ENCODE results near the gene MRPS22. TPM values are rescaled to one million over a fixed set of nuclear protein-coding genes. Genes with fewer than 3 reads are reported as not detected.

The MRPS22 gene
- total and polyA plus RNA-seq, 2 donors (not counting 3 experiments of a cell fraction or from before 2014, with no cell fraction given) = 33.8 to 45.6 TPM

GRCh38 chr3:139318826-139319225 lies 25.0 kb upstream of the MRPS22 start:
- no peaks in the 10 kb centered on the region for H3K79me2 ChIP-seq (ENCODE audit: control insufficient read depth, insufficient read depth, low read length)
- H2AFZ ChIP-seq (ENCODE audit: low read depth, low read length) = no peak overlapping the region
- H3K9me3 ChIP-seq (replicated peaks; ENCODE audit: control insufficient read depth, insufficient read depth, low read length) = no peaks in the 10 kb centered on the region
- peaks cover 0 to 4% of the 10 kb centered on the region in 2 experiments for H3K27me3 ChIP-seq (ENCODE audit: control insufficient read depth in 2 of 2, insufficient read depth in 2 of 2, low read length in 2 of 2)
- FAIRE-seq (no peak), DNase-seq (ENCODE audit: low read depth, low spot score) (no peak)
- intact Hi-C loops (cut with micrococcal nuclease) (no loop called here), dilution Hi-C loops (cut with MboI; ENCODE audit: extremely low pct_ligation_motif_present, low sequenced_read_pairs) (no loop called here)
- no peak overlapping the region for H3K9ac ChIP-seq (replicated peaks; ENCODE audit: extremely low read depth, insufficient read depth, low read length)
- no peak overlapping the region for H3K27ac ChIP-seq (ENCODE audit: insufficient read depth, low read depth, low read length)
- H3K36me3 ChIP-seq (ENCODE audit: control insufficient read depth in 2 of 2, extremely low read depth in 1 of 2, insufficient read depth in 2 of 2, low read length in 2 of 2) = no peaks in the 10 kb centered on the region
- CTCF ChIA-PET = interaction anchor here (1.0 to 1.7 kb wide), 5 partner anchors 10 to 207 kb away, joined by 3 to 8 read pairs (median 4); no protein-coding TSS in a partner anchor
- H3K9me1 ChIP-seq (replicated peaks; ENCODE audit: control insufficient read depth, extremely low read depth, insufficient read depth, low read length) = no peaks in the 10 kb centered on the region
- BruUV-seq (replicated peaks) = no TSS peak
- H4K20me1 ChIP-seq (replicated peaks; ENCODE audit: control insufficient read depth, extremely low read depth, insufficient read depth, low read length) = no peaks in the 10 kb centered on the region
- H3K4me1 ChIP-seq (ENCODE audit: control insufficient read depth, extremely low read depth, insufficient read depth, low read length) = no peaks in the 10 kb centered on the region
- no peak overlapping the region for H3K4me3 ChIP-seq (replicated peaks in 1 of 3; ENCODE audit: insufficient read depth in 1 of 3, low read depth in 1 of 3, low read length in 3 of 3)
- H3K4me2 ChIP-seq (ENCODE audit: insufficient read depth, low read length) = no peak overlapping the region
- TF ChIP-seq, protein P1, sequence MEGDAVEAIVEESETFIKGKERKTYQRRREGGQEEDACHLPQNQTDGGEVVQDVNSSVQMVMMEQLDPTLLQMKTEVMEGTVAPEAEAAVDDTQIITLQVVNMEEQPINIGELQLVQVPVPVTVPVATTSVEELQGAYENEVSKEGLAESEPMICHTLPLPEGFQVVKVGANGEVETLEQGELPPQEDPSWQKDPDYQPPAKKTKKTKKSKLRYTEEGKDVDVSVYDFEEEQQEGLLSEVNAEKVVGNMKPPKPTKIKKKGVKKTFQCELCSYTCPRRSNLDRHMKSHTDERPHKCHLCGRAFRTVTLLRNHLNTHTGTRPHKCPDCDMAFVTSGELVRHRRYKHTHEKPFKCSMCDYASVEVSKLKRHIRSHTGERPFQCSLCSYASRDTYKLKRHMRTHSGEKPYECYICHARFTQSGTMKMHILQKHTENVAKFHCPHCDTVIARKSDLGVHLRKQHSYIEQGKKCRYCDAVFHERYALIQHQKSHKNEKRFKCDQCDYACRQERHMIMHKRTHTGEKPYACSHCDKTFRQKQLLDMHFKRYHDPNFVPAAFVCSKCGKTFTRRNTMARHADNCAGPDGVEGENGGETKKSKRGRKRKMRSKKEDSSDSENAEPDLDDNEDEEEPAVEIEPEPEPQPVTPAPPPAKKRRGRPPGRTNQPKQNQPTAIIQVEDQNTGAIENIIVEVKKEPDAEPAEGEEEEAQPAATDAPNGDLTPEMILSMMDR (IDR thresholded peaks at IDR 0.05; ENCODE audit: extremely low read depth in 1 of 2, insufficient read depth in 1 of 2, low read depth in 1 of 2, low read length in 2 of 2) = no peak
- TF ChIP-seq POLR2A (IDR thresholded peaks at IDR 0.05; ENCODE audit: low read depth, low read length) = no peak
- TF ChIP-seq FOS (IDR thresholded peaks at IDR 0.05; ENCODE audit: borderline replicate concordance, insufficient read depth, low read length) = no peak
- no peak for TF ChIP-seq POLR2AphosphoS5 (IDR thresholded peaks at IDR 0.05; ENCODE audit: insufficient read depth, low read depth, low read length)
- POLR2A ChIA-PET = no interaction called here

Measured in endothelial cell of umbilical vein (primary cell).